ENCODE results near the gene TRPC1.
A peak's percentile ranks its signal among the peaks of the same experiment; 100 is the strongest.

GRCh38 chr3:142828703-142829305, 105.0 kb downstream of the TRPC1 start:
- TF ChIP-seq CTCF (IDR thresholded peaks at IDR 0.05) (peak; percentile 92), REST (IDR thresholded peaks at IDR 0.05) (no peak), BHLHE40 (IDR thresholded peaks at IDR 0.05; ENCODE audit: low read depth, low read length) (no peak), CHD2 (IDR thresholded peaks at IDR 0.05; ENCODE audit: low read length, partially characterized antibody) (no peak), ESRRA (IDR thresholded peaks at IDR 0.05; ENCODE audit: borderline replicate concordance, low read length) (no peak), PBX3 (IDR thresholded peaks at IDR 0.05) (no peak)

Data from A549 (cell line).